HG03520 (cell line): ENCODE measurements around the gene HDAC7.

Experiments
- ATAC-seq: cut with Tn5 transposase; IDR thresholded peaks from one replicate; pipeline ENCODE4 v1.9.1; 2021; ENCODE audit warnings: mild to moderate bottlenecking, moderate library complexity; ENCODE audit not compliant: unreplicated experiment

HDAC7 gene

GRCh38 chr12:47736216-47736615, 83.5 kb downstream of the HDAC7 start:
- no peak for ATAC-seq

- no peak for ATAC-seq
These were observed 84.1 kb downstream of the HDAC7 start for GRCh38 chr12:47735649-47736048.

GRCh38 chr12:47734725-47735480, 84.8 kb downstream of the HDAC7 start:
- no peak for ATAC-seq

GRCh38 chr12:47733142-47733541, 86.6 kb downstream of the HDAC7 start:
- ATAC-seq = no peak
